HG03571 (cell line): ENCODE measurements around the gene TEDC2.
A peak's percentile ranks its signal among the peaks of the same experiment; 100 is the strongest.
"Not testable (repeated sequence)": the region's sequence is repeated elsewhere in the genome, so short reads cannot be mapped to it uniquely, and the experiment has no call there.

Experiments
- ATAC-seq: cut with Tn5 transposase; IDR thresholded peaks from one replicate; pipeline ENCODE4 v1.9.1; 2021; ENCODE audit not compliant: unreplicated experiment

TEDC2 gene, protein sequence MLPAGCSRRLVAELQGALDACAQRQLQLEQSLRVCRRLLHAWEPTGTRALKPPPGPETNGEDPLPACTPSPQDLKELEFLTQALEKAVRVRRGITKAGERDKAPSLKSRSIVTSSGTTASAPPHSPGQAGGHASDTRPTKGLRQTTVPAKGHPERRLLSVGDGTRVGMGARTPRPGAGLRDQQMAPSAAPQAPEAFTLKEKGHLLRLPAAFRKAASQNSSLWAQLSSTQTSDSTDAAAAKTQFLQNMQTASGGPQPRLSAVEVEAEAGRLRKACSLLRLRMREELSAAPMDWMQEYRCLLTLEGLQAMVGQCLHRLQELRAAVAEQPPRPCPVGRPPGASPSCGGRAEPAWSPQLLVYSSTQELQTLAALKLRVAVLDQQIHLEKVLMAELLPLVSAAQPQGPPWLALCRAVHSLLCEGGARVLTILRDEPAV

DNA sequence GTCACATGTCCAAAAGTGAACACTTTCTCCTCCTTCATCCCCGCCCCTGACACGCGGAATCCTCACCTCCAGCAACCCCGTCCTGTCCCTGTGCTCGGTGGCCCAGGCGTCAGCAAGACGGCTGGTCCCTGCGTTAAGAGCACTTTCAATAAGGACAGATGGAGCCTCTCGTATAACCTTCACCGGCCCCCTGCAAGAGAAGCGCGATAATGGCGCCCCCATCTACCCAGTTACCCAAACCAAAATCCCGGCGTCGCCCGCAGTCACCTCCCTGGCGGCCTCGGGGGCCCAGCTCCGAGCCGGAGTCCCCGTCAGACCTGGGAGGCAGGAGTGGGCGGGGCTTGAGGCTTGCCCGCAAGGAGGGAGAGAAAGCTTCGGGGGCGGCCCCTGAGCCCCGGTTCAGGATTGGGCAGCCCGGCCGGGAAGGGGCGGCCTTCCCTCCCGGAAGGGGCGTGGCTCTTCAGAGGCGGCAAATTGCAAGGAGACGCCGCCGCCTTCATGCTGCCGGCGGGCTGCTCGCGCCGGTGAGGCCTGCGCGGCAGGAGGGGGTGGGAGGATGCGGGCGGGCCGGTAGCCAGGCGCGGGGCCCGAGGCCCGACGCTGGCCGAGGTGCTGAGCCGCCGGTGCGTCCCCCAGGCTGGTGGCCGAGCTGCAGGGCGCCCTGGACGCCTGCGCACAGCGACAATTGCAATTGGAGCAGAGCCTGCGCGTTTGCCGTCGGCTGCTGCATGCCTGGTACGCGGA is at the start of gene TEDC2:
TSS of gene TEDC2 (plus strand) at position 463 of the 744 bp plus-strand sequence. CDS start at position 499, 36 bp downstream.
- ATAC-seq, result peak; percentile 82

DNA sequence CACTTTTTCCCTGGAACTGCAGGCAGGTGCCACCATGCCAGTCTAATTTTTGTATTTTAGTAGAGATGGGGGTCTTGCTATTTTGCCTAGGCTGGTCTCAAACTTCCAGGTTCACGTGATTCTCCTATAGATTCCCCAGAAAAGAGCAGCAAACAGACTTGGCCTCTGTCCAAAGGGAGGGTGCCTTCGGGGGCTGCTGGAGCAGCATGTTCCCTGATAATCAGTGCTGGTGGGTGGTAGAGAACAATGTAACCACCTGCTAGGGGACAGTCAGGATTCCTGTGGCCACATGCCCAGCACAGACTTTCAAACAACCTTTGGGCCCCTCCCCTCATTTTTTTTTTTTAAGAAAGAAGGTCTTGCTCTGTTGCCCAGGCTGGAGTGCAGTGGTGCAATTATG is 44.8 kb upstream of the TEDC2 start:
- no peak for ATAC-seq

GRCh38 chr16:2420035-2420434 is 39.9 kb upstream of the TEDC2 start:
- ATAC-seq, result no peak

DNA sequence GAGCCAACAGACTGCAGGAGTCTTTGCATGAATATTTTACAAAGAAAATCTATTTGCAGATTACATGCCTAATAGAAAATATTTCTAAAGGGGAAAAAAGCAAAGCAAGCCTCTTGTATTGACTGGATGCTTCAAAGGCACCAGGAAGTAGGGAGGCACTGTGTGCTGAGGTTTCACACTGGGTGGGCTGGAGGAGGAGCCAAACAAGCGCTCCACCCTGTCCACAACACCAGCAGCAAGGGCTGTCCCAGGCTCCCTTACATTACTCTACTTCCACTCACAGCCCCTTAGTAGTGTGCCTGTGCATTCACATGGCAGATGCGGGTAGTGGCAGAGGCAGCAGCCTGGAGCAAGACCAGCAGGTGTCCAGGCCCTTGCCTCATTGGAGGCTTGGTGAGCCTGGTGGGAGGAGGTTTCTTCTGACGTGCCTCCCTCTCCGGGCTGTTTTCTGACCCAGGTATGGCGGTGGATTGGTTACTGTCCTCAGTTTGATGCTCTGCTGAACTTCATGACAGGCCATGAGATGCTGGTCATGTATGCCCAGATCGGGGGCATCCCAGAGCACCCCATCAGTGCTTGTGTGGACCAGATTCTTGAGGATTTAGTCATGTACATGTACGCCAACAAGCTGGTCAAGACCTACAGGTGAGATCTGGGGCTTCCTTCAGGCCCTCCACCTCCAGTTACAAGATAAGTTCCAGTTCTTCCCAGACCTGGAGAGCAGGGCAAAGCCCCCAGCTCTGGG is 37.6 kb upstream of the TEDC2 start:
- no peak for ATAC-seq

- ATAC-seq, result no peak
Measured at GRCh38 chr16:2424061-2425007, 35.6 kb upstream of the TEDC2 start.

DNA sequence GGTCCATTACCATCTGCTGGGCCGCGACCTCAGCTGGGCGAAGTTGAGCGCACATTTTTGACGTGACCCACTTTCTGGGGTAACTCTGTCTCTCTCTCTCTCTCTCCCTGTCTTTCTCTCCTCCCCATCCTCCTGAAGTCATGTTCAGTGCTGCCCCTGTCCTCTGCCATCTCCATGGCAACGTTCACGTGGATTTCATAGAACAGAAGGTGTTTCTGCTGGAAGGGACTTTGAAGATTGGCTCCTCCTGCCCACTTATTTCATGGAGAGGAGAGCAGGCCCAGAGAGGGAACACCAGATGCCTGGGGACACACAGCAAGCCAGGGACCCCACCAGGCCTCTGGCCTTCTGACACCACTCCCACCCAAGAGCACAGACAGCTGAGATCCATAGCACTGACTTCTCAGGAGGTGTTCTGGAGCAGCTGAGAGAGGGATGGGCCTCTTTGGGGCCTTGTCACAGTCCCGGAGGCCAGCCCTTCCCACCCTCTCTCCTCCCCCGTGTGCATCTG is 34.8 kb upstream of the TEDC2 start:
- ATAC-seq, result no peak

DNA sequence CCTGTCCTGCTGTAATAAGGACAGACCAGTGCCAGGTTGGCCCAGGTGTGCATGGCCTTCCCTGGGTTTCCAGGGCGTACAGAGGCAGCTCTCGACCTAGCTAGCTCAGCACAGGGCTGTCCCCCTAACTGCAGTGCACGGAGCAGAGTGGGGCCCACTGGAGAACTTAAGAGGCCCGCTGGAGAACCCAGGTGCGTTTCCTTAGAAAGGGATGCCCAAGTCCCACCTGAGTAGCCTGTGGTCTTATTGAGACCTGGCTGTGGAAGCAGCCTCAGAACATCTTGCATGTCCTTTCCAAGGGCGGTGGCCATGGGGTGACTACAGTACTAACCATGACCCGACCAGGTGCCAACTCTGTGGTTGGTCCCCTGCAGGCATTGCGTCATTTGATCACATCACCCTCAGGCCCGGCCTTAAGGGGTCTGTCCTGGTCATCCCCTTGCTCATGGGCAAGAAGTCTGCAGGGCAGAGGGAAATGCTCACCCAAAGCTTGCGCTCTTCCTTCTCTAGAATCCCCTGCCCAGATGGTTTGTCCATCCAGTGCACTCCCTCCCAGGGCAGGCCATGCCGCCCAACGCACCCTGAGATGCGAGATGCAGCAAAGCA is 34.0 kb upstream of the TEDC2 start:
- ATAC-seq, result no peak

GRCh38 chr16:2426941-2427361 is 33.0 kb upstream of the TEDC2 start:
- ATAC-seq, result no peak

DNA sequence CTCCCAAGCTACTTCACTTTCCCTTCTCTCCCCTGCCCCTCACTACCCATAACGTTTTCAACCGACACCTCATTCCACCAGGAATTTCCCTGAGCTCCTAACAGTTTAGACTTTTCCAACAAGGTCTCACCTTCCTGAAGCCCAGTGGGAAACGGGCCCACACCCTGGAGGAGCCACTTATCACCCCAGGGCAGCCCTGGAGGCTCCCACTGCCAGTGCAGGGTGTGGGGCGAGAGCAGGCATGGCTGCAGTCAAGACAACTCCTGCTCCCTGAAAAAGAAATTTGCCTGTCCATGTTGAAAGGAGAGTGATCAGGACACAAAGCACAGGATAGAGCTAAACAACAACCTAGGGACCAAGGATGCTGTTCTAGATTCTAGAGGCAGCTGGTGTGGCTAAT is 32.4 kb upstream of the TEDC2 start:
- ATAC-seq, result no peak

DNA sequence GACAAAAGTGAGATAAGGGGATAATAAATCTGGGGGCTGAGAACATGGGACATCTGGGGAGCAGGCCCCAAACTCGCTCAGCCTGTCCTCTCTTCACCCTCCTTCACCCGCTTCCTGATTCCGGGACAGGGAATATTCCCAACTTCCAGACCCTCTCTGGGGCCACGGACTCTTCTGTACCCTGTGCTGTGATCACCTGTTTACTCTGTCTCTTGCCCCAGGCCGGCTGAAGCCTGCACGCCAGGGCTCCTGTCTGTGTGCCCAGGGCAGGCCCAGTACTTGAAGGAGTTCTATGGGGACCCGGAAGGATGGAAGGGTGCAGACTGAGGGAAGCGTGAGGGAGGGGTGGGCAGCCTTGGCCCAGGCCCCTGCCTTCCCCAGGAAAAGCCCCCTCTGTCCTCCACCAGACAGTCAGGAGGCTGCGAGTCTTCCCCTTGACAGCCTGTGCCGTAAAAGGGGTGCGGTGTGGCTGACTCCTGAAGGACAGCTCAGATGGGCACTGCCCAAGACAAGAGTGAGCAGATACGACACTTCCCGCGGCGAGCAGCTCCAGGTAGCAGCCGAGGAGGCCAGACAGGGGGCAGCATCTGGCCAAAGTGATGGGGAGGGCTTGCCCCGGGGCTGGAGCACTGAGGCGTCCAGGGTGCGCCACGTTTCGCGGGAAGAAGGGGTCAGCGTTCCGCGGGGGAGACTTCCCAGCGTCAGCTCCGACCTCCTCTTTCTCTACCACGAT is 31.7 kb upstream of the TEDC2 start:
- no peak for ATAC-seq

GRCh38 chr16:2428784-2429033 is 31.2 kb upstream of the TEDC2 start:
- ATAC-seq, result no peak

DNA sequence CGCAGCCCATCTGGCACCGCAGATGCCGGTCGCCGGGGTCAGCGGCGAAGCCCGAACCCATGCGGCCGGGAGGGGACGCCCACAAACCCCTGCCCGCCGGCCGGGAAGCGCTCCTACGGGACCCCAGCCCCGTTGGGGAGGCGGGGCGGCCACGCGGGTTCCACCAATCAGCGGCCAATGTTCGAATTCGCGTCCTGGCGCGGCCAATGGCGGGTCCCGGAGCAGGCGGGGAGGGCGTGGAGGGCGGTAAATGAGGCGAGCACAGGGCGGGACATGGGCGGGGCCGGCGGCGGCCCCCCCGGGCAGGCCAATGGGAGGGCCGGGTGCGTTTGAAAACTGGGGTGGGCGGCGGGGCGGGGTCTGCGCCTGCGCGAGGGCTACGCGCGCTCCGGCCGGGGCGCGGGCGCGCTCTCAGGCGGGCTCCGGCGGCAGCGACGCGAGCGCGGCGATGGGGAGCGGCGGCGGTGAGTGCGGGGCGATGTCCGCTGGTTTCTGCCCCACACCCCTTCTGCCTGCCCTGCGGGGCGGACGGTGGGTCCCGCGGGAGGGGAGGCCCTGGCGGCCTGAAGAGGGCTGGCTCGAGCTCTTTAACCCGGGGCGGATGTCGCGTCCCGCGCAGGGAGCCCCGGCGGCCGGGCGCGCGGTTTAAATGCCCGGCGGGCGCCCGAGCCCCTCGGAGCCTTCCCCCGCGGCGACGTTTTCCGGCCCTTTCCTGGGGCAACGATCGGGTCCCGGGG is 30.7 kb upstream of the TEDC2 start, which contains the start of gene CCNF:
TSS of gene CCNF (plus strand) at position 414 of the 737 bp plus-strand sequence. CDS start at position 449, 35 bp downstream.
- peak; percentile 63 for ATAC-seq

DNA sequence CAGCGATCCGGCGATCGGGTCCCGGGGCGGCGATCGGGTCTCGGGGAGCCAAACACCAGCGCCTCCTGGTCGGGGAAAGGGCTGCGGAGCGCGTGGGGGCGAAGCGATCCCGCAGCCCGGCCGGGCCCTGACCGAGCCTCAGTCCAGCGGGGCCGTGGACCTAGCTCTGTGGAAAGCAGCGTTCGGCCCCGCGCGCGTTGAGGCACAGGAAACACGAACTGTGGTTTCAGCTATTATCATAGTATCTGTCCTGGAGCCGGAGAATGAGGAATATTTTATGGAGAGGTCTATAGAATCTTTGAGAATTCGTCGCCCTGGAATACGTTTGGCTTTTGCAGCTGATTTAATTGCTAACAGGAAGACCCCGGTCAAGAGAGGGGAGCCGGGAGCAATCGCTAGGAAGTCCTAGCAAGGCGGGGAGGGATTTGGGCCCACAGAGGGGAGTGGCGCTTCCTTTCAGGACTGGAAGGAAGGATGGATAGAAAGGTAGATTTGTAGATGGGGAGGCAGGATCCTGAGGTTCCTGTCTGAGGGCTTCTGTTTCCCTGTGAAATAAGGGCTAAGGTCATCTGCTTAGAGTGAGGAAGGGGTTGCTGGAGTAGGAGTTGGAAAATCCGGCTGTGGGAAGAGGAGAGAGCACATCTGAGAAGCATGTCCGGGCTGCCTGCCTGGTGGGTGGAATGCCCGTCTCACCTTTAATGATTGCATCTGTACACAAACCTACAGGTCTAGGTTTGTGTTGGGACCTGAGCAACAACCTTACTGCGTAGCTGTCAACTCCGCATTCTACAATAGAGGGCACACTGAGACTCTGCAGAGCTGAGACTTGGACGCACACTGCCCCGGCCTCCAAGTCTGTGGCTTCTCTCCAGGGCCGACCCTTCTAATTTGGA is 29.9 kb upstream of the TEDC2 start:
- ATAC-seq, result no peak

GRCh38 chr16:2432286-2432685 is 27.6 kb upstream of the TEDC2 start:
- no peak for ATAC-seq

DNA sequence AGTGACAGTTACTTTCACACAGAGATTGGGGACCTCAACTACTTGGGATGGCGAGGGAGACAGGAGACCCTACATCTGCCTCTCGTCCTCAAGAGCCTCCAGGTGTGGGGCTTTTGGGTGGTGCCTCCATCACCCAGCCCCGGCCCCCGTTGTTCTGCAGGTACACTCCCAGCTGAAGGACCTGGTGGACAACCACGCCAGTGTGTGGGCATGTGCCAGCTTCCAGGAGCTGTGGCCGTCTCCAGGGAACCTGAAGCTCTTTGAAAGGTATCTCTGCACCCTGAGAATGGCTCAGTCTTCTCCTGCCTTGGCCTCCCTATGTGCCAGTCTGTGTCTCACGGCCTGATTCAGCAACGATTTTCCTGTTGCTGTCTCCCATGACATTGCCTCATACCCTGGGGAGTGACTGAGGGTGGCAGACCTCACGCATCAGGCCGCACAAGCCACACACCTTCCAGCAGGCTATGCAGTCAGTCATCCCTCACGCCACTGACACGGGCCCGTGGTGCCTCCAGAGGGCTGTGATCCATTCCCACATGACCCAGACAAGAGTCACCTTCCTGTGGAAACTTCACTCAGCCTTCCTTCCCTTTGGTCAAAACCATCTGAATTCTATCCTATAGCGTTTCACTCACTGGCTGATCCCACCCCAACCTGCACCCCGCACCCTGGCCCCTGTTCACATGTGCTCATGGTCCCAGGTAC is 27.0 kb upstream of the TEDC2 start:
- ATAC-seq, result no peak

GRCh38 chr16:2435236-2435635 is 24.7 kb upstream of the TEDC2 start:
- not testable (repeated sequence) for ATAC-seq

DNA sequence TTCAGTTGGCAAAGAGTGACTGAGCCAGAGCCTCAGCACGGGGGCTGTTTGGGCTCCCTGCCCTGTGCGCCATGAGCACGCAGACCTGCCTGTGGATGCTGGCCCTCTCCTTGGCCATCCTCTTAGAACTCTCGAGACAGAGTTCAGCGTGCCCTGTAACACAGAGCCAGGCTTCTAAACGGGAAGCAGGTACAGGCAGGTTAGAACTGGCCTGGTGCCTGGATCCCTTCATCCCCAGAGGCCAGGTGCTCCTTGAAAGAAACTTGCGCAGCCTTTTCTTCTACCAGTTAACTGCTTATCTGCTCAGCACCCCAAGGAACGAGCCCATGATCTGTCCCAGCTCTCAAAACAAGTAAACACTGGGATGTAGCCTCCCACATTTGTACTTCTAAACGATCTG is 23.8 kb upstream of the TEDC2 start:
- ATAC-seq, result no peak
